GM18520 (cell line): ENCODE measurements around the gene FARS2.

Experiments
- ATAC-seq: cut with Tn5 transposase; IDR thresholded peaks from one replicate; pipeline ENCODE4 v1.9.1; 2021; ENCODE audit not compliant: unreplicated experiment

FARS2 gene

GRCh38 chr6:5316951-5317350, 55.6 kb downstream of the FARS2 start:
- no peak for ATAC-seq

DNA sequence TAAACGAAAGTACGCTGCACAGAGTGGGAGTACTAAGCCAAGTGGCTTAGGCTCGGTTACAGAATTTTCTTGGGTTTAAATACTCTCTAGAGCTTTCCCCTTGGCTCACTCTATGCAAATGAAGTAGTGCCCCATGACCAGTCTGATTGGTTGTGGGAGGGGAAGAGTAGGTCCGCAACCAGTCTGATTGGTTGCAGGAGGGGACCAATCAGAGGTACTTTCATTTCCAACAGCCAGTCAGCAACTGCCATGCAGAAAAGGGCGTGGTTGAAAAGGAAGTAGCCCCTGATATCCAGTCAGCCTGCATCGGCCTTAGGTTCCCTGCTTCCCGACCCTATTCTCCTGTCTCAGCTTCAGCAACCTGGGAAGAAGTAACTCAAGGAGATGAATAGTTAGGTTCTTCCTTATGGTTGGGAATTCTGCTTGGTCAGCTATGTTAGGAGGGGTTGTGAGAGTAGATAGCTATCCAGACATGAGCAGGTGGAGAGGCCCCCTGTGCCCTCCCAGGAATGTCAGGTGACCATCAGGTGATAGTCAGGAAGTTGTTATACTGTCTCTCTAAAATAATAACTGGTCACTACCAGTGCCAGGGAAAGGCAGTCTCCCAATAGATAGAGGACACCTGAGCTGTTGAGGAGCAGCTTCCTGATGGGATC, 57.4 kb downstream of the FARS2 start:
- ATAC-seq = no peak

DNA sequence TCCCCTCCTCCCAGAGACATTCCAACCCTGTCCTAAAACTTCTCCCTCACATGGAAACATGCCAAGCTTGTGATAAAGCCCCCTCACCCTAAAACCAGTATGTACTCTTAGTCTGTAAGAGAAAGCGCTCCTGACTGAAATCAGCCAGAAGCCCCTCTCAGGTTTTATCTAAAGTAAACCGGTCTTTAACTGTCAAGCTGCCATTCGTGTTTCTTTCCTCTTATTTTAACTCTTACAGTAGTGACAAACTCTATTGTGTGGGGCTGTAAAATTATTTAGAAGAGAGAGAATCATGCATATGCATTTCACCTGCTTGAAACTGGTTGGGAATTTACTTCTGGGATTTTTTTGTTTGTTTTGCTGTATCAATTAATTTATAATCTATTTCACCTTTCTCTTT, 62.7 kb downstream of the FARS2 start:
- ATAC-seq = no peak

GRCh38 chr6:5325173-5325572, 63.9 kb downstream of the FARS2 start:
- no peak for ATAC-seq

DNA sequence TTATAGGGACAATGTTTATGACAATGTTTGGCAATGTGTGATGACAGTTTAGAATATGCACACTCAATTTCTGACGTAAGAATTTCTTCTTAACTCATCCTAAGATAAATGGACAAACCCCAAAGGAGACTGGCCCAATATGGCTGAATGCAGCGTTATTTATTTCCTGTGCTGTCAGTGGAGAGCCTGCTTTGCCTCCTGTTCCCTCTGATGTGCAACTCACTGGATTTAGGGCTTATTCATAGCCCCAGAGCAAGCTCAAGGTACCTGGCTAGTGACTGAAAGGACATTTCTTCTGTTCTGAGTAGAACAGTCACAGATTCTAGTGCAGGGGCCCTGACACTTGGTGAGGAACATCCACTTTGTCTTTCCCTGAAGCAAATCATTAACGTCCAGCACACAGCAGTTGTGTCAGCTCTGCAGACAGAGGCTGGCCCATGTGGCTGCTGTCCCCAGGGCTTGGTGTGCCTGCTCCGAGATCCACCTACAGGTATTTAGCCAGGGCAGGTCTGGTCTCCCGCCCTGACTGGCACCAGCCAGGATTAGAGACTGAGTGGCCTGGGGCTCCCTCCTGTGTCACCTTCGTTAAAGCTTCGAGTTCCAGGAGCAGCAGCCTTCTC, 64.8 kb downstream of the FARS2 start:
- no peak for ATAC-seq

GRCh38 chr6:5328800-5329199, 67.5 kb downstream of the FARS2 start:
- no peak for ATAC-seq

DNA sequence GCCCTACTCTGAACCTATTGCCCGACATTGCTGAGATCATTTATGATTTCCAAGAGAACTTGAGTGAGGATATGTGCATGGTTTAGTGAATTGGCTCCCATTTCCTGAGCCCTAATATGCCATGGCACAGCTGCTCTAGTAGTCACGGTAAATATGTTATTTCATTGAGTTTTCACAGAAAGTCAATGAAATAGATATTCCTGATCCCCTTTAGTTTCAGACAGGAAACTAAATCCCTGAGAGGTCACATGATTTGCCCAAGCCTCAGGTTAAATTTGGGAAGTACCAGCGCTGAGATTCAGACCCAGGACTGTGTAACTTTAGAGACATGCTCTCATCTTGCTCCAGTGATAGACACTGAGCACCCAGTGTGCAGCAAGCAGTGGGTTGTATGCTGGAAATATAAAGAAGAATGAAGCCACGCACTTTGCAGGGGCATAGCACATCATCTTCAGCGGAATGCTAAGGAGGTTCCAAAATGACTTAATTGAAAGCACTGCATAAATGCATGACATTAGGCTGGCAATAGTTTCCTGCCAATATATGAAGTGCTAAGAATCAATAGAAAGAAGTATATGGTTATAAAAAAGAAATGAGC, 70.6 kb downstream of the FARS2 start:
- no peak for ATAC-seq

DNA sequence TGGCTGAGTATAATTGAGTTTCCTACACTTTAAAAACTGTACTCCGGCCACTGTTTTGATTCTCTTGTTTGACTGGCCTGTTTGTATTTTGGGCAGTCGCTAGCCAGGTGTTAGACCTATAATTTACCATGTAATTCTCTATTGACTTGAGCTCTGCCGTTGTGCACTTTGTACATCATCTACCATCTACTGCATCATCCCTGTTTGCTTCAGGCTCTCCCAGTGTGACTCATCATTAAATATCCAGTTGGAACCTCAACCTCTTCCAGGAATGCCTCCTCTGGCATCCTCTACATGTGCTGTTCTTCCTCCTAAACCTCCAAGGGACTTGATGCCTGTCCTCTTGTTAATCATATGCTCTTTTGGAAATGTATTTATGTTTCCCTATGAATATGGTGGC, 72.3 kb downstream of the FARS2 start:
- ATAC-seq = no peak

DNA sequence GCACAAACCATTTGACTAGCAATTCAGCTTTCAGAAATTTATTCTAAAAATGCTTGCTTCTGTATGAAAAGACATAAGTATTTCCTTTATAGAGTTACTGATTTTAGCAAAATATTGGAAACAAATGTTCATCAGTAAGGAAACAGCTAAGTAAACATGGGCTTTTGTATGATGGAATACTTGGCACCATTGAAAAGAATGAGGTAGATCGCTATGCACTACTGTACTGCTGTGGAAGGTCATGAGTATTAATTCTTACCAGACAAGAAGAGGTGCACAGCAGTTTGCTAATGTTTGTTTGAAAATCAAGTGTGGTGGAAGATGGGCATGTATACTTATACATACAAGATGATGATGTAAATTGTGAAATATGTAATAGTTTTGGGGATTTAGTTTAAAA, 73.0 kb downstream of the FARS2 start:
- no peak for ATAC-seq

DNA sequence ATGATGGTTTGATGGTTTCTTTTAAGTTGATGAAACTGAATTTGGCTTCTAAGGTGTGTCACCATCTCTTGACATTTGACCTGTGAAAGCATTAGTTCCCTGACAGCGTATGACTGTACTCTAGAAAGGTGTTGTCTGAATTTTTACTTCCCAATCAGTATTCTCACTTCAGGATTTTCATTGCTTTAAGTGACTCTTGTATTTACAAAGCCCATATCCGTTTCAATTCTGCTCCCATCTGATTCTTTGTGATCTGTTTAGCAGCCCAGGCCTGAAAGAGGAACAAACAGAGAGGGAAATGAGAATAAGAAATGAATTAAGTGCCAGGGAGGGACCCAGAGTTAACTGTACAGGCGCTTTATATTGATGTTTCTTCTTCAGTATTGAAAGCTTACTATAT, 73.7 kb downstream of the FARS2 start:
- no peak for ATAC-seq

- no peak for ATAC-seq
Observed at GRCh38 chr6:5337573-5337972, 76.3 kb downstream of the FARS2 start.

DNA sequence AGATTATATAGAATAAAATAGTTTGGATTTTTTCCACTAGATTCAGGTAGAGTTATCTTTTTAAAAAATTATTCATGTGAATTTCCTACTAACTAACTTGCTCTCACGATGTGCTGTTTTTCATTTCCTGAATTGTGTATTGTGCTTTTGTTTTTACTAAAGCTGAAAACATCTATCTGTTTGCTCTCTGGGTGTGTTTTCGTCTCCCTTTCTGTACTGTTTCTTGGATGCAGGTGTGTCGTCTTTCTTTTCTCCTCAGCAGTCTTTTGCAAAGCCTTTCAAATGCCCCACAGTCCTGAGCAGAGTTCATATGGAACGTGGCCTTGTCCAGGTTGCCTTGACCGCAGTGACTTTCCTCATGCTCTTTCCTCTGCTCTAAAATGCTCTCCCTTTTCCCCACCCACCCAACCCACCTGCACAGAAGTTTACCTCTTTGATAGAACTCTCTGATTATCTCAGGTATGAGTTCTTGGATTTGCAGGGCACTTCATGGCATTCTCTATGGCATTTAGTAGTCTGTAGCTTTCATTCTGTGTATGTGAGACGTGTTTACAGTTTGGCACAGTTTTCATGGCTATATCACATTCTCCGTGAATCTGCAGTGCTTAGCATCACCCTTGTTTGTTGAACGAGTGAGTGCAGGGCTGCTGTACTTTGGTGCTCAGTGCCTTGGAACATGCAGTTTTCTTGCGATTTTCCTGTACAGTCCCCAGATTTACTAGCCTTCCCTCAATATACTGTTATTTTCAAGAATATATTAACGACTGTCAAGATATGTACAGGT, 77.1 kb downstream of the FARS2 start:
- no peak for ATAC-seq

DNA sequence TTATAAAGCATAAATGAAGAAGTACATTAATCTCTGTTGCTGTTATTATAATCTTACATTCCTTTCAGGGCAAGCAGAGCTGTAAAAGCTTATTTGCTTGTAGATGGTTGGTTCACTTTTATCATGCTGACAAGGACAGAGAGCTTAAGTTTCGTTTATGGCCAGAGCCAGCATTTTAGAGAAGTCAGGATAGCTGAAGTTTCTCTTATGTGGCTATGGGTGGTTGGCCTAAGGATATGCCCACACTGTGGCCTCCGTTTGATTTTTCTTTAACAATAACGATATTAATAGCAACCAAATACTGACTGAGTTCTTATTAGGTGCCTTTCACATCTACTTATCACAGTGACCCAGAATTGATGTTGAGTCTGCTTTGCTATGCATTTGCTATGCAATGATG, 78.5 kb downstream of the FARS2 start:
- ATAC-seq = no peak

DNA sequence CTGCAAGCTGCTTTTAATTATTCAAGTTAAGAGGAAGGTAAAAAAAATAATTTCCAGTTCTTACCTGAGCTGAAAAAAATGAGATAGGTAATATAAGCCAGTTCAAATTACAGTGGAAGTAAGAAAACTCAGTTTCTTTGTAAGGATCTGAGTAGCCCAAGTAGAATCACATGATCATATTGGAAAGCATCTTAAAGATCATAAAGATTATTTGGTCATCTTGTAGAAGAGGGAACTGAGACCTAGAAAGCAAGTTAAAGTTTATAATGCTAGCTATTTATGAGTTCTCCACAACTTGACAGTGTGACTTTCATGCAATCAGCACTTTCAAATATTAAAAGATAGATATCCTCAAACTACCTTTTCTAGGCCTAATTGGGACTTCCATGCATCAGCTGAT, 80.5 kb downstream of the FARS2 start:
- ATAC-seq = no peak

- ATAC-seq = no peak
Observed at GRCh38 chr6:5343998-5344397, 82.7 kb downstream of the FARS2 start.

- ATAC-seq = no peak
Observed at GRCh38 chr6:5345324-5345723, 84.0 kb downstream of the FARS2 start.

DNA sequence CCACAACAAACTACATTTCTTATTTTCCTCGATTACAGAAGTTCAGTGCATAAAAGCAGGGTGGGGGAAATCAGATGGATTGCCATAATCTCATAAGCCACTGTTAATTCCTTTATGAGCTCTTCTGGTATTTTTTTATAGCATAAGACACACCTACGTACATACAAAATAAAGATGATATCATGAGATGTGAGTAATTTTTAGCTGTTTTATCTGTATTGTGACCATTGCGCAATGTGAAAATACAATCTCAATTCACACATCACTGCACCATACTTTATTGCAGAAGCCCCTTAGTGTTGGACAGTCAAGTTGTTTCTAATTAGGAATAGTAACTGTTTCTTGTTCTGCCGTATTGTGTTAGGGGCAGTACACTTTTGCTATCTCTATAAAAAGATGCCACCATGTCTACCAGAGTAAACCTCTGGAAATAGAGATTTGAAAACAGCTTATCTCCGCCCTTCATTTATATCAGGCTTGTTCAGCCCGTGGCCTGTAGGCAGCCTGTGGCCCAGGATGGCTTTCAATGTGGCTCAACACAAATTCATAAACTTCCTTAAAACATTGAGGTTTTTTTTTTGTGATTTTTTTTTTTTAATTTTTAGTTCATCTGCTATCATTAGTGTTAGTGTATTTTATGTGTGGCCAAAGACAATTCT, 90.4 kb downstream of the FARS2 start:
- ATAC-seq = no peak

GRCh38 chr6:5353971-5354370, 92.7 kb downstream of the FARS2 start:
- ATAC-seq = no peak

DNA sequence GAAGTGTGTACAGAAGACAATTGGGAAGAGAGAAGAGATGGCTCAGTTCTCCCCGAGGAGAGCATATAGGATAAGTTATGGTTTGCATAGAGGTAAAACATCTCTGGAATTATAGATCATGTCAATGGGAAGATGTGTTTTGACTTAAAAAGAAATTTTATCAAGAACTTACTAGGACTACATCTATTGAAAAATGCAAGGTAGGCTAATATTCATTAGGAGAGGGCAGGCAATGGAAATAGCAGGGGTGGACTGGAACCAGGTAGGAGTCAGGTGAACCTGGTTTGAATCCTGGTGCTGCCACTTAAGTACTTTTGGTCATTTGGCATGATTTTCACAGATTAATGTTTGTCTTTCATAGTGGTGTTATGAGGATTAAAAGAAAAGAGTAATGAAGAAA, 96.2 kb downstream of the FARS2 start:
- no peak for ATAC-seq

DNA sequence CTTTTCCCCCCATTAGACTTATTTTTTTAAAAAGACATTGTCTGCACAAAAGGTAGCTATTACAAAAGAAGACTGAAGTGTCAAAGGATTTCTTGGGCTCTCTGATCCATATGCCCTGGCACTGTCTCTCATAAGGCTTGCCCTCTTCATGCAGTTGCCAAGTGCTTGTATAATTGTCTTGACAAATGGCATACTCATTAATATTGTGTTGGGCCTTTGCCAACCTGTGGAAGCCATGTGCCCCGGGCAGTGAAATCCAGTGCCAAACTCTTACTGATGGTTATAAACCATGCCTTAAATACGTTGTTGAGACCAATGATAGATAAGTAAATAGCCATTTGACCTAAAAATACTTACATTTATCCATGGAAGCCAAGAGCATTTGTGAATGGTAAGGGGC, 98.1 kb downstream of the FARS2 start:
- no peak for ATAC-seq

DNA sequence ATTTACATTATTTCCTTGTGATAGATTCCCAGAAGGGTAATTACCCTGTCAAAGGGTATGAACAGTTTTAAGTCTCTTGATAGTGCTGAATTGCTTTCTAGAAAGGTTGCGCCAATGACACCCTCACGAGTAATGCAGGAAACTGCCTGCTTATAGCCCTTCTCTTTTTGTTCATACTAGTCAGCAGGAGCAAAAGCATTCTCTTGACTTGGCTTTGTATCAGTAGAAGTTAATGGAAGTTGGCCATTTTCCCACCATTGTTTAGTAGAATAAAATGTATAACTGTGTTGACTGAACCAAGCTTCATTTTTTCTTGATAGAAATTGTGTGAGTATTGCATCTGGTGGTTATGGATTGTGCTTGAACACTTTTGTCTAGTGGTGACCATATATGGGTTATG, 100.1 kb downstream of the FARS2 start:
- ATAC-seq = no peak
